GM18508 (cell line): ENCODE data around the gene TMEM63A.
"Not testable (repeated sequence)": the region's sequence is repeated elsewhere in the genome, so short reads cannot be mapped to it uniquely, and the experiment has no call there.

Experiments
- ATAC-seq: cut with Tn5 transposase; IDR thresholded peaks from one replicate; pipeline ENCODE4 v1.9.1; 2021; ENCODE audit warnings: moderate number of reproducible peaks; ENCODE audit not compliant: insufficient read depth, unreplicated experiment

TMEM63A gene

DNA sequence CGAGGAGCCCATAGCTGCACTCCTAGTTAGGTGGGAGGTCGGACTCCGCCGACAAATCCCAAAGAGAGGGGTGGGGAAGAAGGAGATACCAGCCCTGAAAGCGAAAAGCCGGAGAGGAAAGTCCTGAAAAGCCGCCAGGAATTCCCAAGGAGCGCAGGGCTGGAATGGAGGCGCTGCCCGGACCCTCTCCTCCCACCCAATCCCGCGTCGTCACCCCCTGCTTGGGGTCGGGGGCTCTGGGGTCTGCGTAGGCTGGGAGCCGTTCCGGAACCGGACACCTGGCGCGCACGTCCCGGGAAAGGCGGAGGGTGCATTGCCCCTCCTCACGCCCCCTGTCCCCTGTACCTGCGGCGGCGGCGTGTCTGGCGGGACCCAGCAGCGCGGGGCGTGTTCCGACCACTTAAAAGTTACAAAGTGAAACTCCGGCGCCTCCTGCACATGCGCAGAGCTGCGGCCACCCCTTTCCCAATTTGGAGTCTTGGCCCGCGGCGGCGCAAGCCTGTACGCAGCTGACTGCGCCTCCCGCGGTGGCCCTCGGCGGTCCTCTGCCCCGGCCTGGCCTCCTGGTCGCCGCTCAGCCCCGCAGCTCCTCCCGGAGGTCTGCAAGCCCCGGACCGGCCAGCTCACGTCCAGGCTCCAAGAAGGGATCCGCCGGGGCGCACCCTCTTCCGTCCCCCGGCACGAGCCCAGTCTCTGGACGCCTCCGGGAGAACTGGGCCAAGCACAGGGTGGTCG lies at the start of gene TMEM63A:
Gene TMEM63A, minus strand, starts transcription at position 422 of the 735 bp plus-strand sequence. CDS start 4,800 bp downstream, outside the sequence.
- peak; percentile 53 for ATAC-seq

DNA sequence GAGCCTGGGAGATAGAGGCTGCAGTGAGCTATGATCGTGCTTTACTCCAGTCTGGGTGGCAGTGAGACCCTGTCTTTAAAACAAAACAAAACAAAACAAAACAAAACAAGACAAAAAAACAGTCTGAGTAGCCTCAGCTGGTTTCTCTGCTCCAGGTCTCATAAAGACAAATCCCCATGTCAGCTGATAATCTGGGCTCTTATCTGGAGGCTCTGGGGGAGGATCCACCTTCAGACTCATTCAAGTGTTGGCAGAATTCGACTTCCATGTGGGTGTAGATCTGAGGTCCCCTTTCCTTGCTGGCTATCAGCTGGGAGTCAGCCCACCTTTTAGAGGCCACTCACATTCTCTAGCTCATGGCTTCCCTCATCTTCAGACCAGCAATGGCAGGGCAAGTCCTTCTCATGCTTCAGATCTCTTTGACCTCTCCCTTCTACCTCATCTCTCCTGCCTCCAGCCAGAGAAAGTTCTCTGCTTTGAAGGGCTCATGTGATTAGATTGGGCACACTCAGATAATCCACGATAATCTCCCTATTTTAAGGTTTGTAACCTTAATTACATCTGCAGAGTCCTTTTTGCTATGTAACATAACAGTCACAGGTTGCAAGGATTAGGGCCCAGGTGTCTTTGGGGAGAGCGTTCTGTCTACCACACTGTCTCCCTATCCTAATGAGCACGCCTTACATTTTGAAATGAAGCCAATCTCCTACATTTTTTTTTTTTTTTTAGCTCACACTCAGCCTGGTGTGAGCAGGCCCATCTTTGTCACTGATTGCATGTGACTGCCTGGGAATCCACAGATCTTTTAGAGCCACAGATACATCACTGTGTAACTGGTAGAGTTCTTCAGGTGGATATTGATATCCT lies 49.3 kb upstream of the TMEM63A start:
- no peak for ATAC-seq

DNA sequence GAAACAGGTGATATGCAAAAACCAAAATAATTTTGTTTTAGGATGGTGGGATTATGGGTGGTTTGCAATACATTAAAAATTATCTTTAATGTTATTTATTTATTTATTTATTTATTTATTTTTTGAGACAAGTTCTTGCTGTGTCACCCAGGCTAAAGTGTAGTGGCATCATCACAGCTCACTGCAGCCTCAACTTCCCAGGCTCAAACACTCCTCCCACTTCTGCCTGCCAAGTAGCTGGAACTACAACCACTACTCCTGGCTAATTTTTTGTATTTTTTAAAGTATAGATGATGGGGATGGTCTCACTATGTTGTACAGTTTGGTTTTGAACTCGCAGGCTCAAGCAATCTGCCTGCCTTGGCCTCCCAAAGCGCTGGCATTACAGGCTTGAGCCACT lies 48.4 kb upstream of the TMEM63A start:
- no peak for ATAC-seq

DNA sequence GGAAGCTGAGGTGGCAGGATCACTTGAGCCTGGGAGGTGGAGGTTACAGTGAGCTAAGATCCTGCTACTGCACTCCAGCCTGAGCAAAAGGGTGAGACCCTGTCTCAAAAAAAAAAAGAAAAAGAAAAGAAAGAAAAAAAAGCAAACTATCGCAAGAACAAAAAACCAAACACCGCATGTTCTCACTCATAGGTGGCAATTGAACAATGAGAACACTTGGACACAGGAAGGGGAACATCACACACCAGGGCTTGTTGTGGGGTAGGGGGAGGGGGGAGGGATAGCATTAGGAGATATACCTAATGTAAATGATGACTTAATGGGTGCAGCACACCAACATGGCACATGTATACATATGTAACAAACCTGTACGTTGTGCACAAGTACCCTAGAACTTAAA lies 47.3 kb upstream of the TMEM63A start:
- not testable (repeated sequence) for ATAC-seq

DNA sequence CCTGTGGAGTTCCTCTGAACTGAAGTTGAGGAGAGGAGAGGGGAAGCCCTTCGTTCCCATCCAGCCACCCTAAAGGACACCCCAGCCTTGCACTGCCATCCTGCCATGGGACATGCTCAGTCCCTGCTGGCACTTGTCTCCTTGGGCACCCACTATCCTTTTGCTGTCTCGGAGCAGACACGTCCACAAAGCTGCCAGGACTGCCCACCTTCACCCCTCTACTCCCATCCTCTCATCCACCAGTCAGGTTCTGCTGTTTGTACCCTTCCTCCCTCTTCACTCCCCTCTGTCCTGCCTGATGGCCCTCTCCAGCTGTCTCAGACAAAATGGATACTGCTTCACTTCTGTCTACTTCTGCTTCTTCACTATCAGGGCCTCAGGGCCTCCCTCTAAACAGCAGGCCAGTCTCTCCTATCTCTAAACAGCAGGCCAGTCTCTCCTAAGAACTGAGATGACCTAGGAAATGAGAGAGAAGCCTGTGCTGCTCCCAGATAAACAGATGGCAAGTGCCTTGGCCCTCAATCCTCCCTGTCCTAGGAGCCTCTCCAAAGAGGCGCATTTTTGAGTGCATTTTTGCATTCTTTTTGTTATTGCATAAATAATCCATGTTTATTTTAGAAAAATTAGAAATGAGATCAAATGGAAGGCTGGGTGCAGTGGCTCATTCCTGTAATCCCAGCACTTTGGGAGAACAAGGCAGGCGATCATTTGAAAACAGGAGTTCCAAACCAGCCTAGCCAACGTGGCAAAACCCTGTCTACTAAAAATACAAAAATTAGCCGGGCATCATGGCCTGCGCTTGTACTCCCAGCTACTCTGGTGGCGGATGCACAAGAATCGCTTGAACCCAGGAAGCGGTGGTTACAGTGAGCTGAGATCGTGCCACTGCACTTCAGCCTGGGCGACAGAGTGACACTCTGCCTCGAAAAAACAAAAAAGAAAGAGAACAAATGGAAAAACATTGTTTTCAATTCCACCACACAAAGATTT lies 46.3 kb upstream of the TMEM63A start:
- ATAC-seq: no peak

DNA sequence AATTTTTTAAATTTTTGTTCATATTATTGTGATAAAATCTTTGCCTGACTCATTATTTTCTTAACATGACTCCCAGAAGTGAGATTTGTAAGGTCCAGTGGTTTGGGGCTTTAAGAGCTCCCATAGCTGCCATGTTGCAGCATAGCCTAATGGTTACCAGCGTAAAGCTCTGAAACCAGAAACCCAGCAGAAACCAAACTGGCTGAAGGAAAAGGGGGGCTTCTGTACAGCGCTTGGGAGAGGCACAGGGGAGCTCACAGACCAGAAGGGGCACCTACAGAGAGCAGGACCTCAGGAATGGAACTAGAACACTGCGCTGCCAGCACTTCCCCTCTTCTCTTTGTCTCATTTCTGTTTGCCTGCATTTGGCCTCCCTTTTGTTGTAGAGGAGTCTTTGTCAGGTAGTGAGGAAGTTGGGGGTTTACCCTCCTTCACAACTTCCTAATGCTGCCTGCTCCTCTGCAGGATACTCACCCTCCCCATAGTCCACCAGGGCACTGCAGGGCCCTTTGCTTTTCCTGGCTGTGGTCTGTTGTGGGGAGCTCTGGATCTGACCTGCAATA lies 44.5 kb upstream of the TMEM63A start:
- ATAC-seq: no peak

DNA sequence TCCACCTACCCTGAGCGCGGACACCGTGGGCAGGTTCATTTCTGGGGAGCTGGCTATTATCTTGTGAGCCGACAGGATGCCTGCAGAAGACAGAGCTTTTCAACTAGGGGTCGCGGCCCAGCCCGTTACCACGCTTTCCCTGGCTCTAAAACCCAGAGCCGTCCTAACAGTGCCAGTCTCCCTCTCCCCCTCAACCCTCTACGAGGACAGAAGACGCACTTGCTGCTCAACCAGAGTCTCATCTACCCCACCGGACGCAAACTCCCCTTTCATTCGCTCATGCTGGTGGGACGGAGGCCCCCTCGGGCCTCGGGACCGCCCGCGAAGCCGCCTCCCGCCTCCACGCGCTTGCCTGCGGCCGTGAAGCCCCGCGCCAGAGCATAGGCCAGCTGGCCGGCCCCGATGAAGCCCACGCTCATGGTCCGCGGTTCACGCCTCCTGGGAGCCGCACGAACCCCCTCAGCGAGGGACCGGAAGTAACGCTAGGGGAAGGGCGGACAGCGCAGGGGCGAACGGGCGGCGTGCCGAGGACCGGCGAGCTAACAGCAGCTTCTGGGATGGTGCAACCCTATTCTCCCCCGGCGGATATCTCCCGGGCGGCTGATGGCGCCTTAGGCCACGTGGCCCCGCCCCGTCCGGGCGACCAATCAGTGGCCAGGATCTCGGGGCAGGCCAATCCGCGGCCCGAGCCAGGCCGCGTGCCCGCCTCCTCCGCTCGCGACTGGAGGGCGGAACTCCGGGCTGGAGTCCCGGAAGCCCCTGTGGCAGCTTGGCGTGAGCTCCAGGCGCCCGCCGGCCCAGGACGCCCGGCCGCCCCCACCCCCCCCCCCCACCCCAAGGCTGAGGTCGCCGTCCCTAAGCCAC lies 41.7 kb upstream of the TMEM63A start, which contains the start of gene PYCR2:
Gene PYCR2, minus strand, starts transcription at position 559 of the 864 bp plus-strand sequence. Its CDS starts 140 bp downstream, at position 419.
- peak; percentile 87 for ATAC-seq

DNA sequence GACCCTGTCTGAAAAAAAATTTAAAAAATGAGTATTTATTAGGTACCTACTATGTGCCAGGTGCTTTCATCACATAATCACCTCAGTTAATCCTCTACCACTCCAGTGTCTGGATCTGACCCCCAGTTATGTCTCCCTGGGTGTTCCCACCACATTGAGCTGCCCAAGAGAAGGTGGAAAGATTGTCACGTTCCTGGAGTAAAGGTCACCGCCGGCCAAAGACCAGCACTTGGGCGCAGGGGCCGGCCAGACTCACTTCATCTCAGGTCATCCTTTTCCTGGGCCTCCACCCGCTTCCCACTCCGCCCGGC lies 41.2 kb upstream of the TMEM63A start:
- no peak for ATAC-seq

DNA sequence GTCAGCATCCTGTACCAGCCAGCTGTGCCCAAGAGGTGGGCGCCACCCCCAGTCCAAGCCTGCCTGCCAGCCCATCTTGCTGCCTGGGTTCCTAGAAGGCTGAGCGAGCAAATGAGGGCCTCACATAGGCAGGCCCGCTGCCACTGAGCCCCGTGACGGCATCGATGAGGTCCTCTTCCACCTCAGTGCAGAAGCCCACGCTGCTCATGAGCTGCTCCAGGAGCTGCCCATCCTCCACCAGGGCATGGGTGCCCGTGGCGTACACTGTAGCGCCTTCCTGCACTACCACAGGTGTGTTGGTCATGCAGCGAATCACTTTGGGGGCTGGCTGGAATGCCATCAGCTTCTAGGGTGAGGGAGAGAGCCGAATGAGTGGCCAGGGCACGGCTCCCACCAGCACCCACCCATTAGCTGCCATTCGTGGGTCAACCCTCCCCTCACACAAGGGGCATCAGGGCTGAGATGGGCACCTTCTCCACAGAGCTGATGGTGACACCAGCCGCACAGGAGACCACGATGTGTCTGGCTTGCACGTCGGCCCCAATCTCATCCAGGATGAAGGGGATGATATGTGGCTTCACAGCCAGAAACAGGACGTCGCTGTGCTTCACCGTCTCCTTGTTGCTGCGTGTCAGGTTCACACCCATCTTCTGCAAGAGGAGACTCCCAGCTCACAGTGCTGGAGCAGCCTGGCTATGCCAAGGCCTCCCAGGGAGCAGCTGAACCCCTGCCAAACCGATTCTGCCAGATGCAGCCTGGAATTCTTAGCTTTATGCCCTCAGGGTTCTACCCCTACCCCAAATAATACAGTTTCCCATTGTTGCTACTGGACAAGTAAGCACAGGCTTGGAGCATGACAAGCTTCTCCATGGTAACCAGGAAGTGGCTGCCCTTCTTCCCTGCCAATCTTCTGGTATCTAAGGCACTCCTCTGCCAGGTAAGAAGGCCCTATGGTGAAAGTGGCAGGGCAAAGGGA lies 39.8 kb upstream of the TMEM63A start:
- ATAC-seq: no peak

DNA sequence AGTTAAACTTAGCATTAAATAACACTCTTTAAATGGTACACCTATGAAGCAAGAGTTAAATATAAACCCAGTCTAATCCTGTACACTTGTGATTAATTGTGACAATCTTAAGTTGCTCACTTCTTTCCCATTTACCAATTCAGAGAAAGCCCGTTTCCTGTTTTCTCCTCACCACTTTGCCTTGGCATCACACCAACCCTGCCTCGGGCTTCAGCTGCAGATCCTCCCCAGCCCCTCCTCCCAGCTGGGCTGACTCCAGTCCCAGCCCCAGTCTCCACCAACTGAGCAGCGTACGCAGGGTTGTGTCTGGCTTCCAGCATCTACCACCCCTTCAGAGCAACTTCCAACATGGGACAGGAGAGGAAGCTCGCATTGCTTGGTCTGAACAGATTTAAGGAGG lies 37.7 kb upstream of the TMEM63A start:
- no peak for ATAC-seq

DNA sequence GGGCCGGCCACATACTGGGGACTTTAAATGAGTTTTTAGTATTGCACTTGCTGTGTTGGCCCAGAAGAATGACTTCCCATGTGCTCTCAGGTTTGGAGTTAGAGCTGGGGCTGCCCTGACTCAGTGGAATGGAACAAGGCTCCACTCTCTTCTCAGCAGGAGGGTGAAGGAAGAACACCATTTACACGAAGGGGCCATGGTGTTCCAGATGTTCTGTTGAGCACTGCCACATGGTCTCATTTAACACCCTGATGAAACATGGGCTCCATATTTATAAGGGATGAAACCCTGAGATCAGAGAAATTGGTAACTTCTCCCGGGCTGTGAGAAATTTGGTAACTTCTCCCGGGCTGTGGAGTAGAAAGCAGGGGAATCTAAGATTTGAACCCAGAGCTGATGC lies 36.1 kb upstream of the TMEM63A start:
- ATAC-seq: no peak

DNA sequence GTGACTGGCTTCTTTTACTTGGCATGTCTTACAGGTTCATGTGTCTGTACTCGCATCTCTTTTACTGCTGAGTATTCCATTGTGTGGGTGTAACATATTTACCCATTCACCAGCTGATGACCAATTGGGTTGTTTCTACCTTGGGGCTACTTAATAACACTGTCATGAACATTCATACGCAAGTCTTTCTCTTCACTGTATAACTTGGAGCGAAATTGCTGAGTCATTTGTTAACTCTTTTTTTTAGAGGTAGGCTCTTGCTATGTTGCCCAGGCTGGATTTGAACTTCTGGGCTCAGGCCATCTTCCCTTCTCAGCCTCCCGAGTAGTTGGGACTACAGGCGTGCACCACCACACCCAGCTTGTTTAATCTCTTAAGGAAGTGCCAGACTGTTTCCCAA lies 35.4 kb upstream of the TMEM63A start:
- ATAC-seq: no peak

DNA sequence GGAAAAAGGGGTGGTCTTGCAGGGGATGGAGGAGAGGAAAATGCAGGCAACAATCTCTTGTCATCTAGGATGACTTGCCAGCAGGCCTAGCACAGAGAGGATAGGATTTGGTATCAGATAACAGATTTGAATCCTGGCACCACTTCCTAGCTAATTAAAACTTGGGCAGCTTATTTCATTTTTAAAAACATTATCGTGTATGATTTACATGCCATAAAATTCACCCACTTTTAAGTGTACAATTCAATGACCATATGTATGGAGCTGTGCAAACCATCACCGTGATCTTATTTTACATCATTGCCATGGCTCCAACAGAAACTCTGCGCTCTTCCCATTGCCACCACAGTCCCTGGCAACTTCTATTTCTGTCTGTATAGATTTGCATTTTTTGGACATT lies 34.9 kb upstream of the TMEM63A start:
- no peak for ATAC-seq

DNA sequence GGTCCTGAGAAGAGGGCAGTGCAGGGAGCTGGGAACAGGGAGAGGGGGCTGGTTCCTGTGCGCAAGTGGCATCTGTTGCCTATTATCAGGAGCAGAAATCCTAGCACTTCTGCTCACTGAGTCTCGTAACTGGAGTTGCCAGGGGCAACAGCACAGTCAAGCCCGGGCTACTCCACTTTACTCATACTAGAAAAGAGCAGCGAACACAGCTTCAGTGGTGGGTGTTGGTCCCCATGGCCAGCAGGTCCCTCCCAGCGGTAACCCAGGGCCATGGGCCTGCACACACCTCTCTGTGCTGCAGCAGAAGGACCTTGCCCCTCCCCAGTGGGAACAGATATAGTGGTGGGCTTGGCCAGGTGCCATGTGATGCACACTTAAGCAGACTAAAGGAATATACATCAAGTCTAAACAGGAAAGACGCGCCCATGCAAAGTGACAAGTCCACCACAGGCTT lies 33.4 kb upstream of the TMEM63A start:
- ATAC-seq: no peak

DNA sequence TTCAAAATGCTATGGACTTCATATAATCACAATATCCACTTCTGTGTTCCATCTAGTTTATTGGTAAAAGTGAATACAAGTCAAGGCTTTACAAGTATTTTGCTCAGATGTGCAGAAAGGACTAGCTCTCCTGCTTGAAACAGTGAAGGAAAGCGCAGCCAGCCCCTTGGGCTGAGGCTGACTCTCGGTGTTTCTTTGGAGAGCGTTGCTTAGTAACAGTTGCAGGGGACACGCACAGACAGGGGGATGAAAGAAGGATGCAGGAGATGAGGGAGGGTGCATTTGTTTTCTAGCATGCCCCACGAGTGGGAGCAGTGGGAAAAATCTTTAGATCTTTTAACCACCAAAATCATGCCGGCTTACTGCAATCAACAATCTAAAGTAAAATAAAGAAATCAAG lies 32.8 kb upstream of the TMEM63A start:
- no peak for ATAC-seq

DNA sequence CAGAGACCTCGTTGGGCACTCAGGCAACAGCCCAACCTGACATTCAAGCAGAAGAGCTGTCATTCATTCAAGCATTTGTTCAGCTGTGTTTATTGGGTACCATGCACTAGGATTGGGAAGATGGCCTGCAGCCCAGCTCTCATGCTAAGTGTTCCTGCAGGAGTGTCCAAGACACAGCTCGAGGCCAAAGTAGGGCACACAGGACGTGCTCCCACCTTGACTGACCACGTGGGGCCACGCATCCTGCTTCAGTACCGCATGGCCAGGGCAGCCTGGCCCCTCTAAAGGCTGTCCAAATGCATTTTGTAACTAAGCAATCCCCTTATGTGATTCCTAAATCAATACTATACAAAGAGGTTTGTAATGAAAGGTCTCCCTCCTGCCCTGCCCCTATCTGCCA lies 32.2 kb upstream of the TMEM63A start:
- ATAC-seq: no peak

DNA sequence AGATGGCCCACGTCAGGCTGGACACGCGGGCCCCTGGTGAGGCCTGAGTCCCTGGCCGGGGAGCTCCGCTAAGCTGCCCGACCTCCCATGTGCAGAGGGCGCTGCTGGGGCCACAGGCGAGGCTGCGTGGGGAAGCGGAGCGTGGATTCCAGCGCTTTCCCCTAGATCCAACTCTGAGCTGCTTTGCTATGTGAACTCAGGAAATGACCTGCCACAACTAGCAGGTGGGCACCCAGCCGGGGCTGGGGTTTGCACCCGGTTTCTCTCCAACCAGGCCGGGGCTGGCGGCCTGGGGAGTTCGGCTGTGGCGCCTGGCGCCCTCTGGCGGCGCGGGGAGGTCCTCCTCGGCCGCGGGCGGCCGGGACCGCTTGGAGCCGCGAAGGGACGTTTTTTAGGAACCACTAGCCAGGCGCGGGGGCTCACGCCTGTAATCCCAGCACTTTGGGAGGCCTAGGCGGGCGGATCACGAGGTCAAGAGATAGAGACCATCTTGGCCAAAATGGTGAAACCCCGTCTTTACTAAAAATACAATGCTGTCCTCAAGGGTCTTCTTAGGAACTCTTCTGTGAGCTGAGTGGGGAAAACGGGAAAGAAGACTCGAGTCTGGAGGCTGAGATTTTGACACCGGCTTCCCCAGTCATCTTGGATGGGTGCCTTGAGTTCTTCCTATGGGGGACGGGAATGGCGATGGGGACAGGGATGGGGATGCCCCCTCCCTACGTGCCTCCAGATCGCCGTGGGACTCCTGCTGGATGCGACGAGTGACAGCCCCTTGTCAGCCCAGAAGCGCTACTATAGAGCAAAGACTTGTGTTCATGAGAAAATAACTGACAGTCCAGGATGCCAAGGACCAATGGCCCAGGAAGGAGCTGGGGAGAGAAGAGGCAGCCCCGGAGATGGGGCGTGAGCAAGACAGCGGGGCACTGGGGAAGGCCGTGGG lies 29.3 kb upstream of the TMEM63A start:
- no peak for ATAC-seq
